K562 (cell line): ENCODE results near the gene ACAP3. TPM values are rescaled to one million over a fixed set of nuclear protein-coding genes. Genes with fewer than 3 reads are reported as not detected.

Source experiments
- CBFB ChIP-seq: sonication (generic); formaldehyde crosslinking; IDR thresholded peaks from 2 replicates; pipeline ENCODE4 v1.4.0; 2020; ENCODE audit warnings: mild to moderate bottlenecking, missing genetic modification reagents
- CHCHD3 ChIP-seq: fragments of 250-450 bp; sonication (Bioruptor Pico); IDR thresholded peaks from 2 replicates; pipeline ENCODE4 v2.1.2; 2022; ENCODE audit warnings: mild to moderate bottlenecking
- CTCF ChIP-seq, 3 experiments: IDR thresholded peaks in 2 of 3; conservative IDR thresholded peaks in 1 of 3; 2 replicates each; pipeline ENCODE4 v1.5.1; 2011 to 2012; ENCODE audit warnings: low read length in 3 of 3, mild to moderate bottlenecking in 3 of 3, control low read depth in 2 of 3, improper control_type of control experiment in 1 of 3, inconsistent platforms in 1 of 3, low read depth in 1 of 3, mixed read lengths in 1 of 3, moderate library complexity in 1 of 3; ENCODE audit not compliant: insufficient read depth in 2 of 3
- FOXK2 ChIP-seq, 2 experiments: fragments of 450-650 bp; IDR thresholded peaks in 1 of 2; conservative IDR thresholded peaks in 1 of 2; 2 replicates each; pipeline ENCODE4 v1.6.1; 2016; ENCODE audit warnings: low read depth in 2 of 2, mild to moderate bottlenecking in 1 of 2
- HNRNPK ChIP-seq: fragments of 200-400 bp; formaldehyde crosslinking; IDR thresholded peaks from one replicate; pipeline ENCODE4 v1.6.1; 2018; ENCODE audit warnings: mild to moderate bottlenecking, low read depth, low read length; ENCODE audit not compliant: poor library complexity, severe bottlenecking
- MEF2D ChIP-seq: conservative IDR thresholded peaks from 2 replicates; pipeline ENCODE4 v1.6.1; 2016; ENCODE audit warnings: low read depth, missing genetic modification characterization, missing compliant biosample characterization
- MTA3 ChIP-seq: fragments of 450-650 bp; formaldehyde crosslinking; IDR thresholded peaks from 2 replicates; pipeline ENCODE4 v1.6.1; 2017; ENCODE audit warnings: mild to moderate bottlenecking, borderline replicate concordance
- RFX1 ChIP-seq: fragments of 450-650 bp; IDR thresholded peaks from 2 replicates; pipeline ENCODE4 v1.6.1; 2016; ENCODE audit warnings: mild to moderate bottlenecking, moderate library complexity
- STAT5A ChIP-seq: IDR thresholded peaks from 2 replicates; pipeline ENCODE4 v1.6.1; 2012; ENCODE audit warnings: low read length, inconsistent platforms, borderline replicate concordance
- ZBTB2 ChIP-seq: fragments of 450-650 bp; IDR thresholded peaks from 2 replicates; pipeline ENCODE4 v1.6.1; 2016; ENCODE audit warnings: antibody characterized with exemption
- ZKSCAN8 ChIP-seq: fragments of 200-800 bp; sonication (Bioruptor generic); IDR thresholded peaks from 2 replicates; pipeline ENCODE4 v1.6.1; 2016; ENCODE audit warnings: missing genetic modification characterization, missing compliant biosample characterization
- ZNF263 ChIP-seq: sonication (generic); formaldehyde crosslinking; IDR thresholded peaks from 2 replicates; pipeline ENCODE4 v1.8.0; 2022; ENCODE audit warnings: mild to moderate bottlenecking, missing genetic modification reagents, borderline replicate concordance
- ZNF277 ChIP-seq: fragments of 250-450 bp; sonication (Bioruptor Pico); IDR thresholded peaks from 2 replicates; pipeline ENCODE4 v1.8.0; 2022; ENCODE audit warnings: inconsistent platforms, mild to moderate bottlenecking, moderate library complexity, borderline replicate concordance
- polyA plus RNA-seq, 8 experiments: library from polyadenylated mRNA; depleted of rRNA in 4 of 8; stranded (reverse) in 5 of 8; unstranded in 3 of 8; fragments of >200 nt; fragmentation: Nextera tagmentation in 2 of 8; fragmentation: Illumina TruSeq in 1 of 8; extraction: Ambion mirVana in 2 of 8; extraction: Trizol in 1 of 8; gene quantifications; 2 replicates each; pipeline versions ENCODE4 v1.2.1 to v1.2.3, GENCODE V29; 2011 to 2014; ENCODE audit warnings: inconsistent platforms in 1 of 8, missing spikeins in 1 of 8
- total RNA-seq, 7 experiments: library from RNA; depleted of rRNA in 6 of 7; stranded (reverse); fragments of >200 nt in 6 of 7; fragmentation: Illumina TruSeq in 2 of 7; extraction: Trizol in 2 of 7; gene quantifications; 2 replicates each; pipeline versions ENCODE4 v1.2.1 to v1.2.3, GENCODE V29; 2011 to 2021; ENCODE audit warnings: low replicate concordance in 1 of 7

ACAP3 gene
- total and polyA plus RNA-seq, 9 of the 15 experiments (the other 6 are each of a cell fraction or from before 2014, with no cell fraction given) = 0.01 to 49.0 (median 12.0) TPM

- TF ChIP-seq ZNF277 (CRISPR knock-in tag) (no peak), ZKSCAN8 (no peak), MEF2D (no peak), ZNF263 (CRISPR knock-in tag) (0 out of 2 replicates have a peak, but pooled peaks have one; percentile 28), MTA3 (peak; percentile 50; the same call in 1 of the 2 replicates), CTCF (IDR thresholded peaks at IDR 0.05 in 2 of 3, conservative IDR thresholded peaks at IDR 0.05 in 1 of 3; ENCODE audit: insufficient read depth in 2 of 3, low read depth in 1 of 3, low read length in 3 of 3) (peak; percentile 88 to 93 (median 88)), RFX1 (no peak), FOXK2 (conservative IDR thresholded peaks at IDR 0.05 in 1 of 2, IDR thresholded peaks at IDR 0.05 in 1 of 2; ENCODE audit: low read depth in 2 of 2) (peak in 1 of 2 experiments; percentile 44; a peak in 1 of 4 replicates), ZBTB2 (peak; percentile 46; the same call in 1 of the 2 replicates), STAT5A (no peak), CBFB (CRISPR knock-in tag) (0 out of 2 replicates have a peak, but pooled peaks have one; percentile 42), CHCHD3 (CRISPR knock-in tag) (no peak), HNRNPK (no peak)
Observed at GRCh38 chr1:1291548-1292441, 15.9 kb downstream of the ACAP3 start (continued).
